HK-2 (cell line): ENCODE results near the gene NLRX1.
"Not testable (repeated sequence)": the region's sequence is repeated elsewhere in the genome, so short reads cannot be mapped to it uniquely, and the experiment has no call there.

Source experiments
- DNase-seq: peaks from one replicate; pipeline ENCODE4 v3.0.0-alpha.2; 2018; ENCODE audit not compliant: unreplicated experiment

Gene NLRX1

DNA sequence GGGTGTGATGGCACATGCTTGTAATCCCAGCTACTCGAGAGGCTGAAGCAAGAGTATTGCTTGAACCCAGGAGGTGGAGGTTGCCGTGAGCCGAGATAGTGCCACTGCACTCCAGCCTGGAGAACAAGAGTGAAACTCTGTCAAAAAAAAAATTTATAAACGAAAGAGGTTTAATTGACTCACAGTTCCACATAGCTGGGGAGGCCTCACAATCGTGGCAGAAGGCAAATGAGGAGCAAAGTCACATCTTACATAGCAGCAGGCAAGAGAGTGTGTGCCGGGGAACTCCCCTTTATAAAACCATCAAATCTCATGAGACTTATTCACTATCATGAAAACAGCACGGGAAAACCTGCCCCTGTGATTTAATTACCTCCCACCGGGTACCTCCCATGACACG lies 15.9 kb downstream of the NLRX1 start:
- not testable (repeated sequence) for DNase-seq

DNA sequence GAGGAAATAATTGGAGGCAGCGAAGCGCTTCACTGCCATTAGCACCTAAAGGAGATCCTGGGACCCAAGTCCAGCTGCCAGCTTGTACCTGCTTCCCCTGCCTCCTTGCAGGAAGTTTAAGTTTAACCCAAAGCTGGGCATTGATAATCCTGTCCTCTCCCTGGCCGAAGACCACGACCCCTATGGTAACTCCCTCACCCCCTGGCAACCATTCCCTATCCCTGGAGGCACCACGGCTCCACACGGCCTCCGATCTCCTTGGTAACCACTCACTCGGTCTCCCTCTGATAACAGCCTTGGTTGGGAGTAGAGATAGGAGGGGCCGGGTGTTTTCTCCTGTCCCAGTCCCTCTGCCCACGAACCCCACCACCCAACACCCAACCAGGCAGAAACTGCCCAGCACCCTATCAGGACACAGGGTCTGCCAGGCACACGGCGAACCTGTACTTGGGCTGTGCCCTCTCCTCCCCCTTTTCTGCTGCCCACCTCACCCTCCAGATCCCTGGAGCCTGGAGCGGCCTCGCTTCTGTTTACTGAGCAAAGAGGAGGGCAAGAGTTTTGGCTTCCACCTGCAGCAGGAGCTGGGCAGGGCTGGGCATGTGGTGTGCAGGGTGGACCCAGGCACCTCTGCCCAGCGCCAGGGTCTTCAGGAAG lies 17.6 kb downstream of the NLRX1 start:
- DNase-seq: no peak

DNA sequence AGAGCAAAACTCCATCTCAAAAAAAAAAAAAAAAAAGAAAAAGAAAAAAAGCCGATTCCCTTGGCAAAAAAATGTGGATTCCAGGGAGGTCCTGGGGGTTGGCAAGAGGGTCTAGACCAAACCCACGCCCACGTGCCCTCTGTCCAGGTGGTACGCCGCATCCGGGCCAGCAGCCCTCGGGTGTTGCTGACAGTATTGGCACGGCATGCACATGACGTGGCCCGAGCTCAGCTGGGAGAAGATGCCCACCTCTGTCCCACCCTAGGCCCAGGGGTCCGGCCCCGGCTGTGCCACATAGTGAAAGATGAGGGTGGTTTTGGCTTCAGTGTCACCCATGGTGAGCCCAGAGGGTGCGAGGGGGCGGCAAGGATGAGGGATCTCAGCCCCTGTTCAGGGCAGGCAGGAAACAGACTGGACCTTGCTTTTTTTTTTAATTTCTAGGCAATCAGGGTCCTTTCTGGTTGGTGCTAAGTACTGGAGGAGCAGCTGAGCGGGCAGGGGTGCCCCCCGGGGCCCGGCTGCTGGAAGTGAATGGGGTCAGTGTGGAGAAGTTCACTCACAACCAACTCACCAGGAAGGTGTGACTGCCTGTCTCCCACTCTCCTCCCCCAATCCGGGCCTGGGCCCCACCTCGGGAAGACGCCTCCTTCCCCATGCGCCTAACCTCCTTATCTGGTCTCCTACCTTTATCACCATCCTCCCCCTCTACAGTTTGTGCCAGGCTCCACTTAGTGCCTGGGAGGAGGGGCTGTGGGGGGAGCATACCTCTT lies 18.8 kb downstream of the NLRX1 start:
- no peak for DNase-seq

DNA sequence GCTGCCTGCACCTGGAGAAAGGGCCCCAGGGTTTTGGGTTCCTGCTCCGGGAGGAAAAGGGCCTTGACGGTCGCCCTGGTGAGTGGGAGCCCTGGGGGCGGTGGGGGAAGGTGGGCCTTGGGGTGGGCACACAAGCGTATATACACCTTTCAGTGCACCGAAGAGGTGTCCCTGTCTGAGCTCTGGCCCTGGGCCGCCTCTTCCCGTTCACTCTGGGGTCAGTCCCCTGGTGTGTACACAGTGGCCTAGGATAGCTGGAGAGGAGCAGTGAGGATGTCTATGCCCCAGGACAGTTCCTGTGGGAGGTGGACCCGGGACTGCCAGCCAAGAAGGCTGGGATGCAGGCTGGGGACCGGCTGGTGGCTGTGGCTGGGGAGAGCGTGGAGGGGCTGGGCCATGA lies 19.5 kb downstream of the NLRX1 start:
- DNase-seq: no peak

DNA sequence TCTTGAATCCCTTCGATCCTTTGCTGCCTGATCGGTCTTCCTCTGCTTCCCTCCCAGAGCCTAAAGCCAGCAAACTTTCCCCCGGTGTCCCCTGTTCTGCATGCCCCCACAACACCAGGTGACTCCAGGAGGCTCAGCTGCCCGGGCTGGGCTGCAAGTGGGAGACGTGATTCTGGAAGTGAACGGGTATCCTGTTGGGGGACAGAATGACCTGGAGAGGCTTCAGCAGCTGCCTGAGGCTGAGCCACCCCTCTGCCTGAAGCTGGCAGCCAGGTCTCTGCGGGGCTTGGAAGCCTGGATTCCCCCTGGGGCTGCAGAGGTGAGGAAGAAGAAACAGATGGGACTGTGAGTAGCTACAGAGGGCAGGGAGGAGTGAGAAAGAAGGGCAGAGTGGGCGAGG lies 20.4 kb downstream of the NLRX1 start:
- DNase-seq: no peak

DNA sequence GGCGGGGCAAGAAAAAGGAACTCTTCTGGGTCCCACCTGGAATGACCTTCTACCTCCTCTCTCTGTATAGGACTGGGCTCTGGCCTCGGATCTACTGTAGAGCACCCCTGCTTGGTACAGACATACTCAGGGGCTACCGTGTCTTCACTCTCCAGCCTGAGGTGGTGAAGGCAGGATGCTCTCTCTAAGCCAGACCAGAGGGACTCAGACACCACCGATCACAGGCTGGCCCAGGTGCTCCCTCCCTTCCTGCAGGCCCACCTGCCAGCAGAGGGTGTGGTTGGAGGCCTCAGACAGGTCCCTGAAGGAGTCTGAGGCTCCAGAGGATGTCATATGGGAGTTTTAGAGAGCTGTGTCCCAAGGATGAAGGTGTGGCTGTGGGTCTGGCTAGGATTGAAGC lies 20.9 kb downstream of the NLRX1 start:
- DNase-seq: no peak

DNA sequence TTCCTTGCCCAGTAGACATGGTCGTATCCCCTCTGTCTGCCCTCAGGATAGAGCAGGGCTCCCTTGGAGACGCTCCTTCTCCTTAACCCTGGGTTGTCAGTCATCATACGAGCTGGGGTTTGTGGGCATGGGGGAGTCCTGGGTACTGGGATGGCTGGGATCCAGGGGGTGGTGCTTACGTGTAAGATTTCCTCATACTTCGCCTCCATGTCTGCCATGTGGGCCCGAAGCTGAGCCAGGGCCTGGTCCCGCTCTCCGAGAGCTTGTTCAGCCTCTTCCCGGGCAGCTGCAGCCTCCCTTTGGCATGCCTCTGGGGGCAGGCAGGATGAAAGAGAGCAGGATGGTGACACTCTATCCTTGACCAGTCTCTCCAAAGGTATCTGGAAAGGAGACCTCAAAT lies 22.0 kb downstream of the NLRX1 start:
- DNase-seq: no peak

DNA sequence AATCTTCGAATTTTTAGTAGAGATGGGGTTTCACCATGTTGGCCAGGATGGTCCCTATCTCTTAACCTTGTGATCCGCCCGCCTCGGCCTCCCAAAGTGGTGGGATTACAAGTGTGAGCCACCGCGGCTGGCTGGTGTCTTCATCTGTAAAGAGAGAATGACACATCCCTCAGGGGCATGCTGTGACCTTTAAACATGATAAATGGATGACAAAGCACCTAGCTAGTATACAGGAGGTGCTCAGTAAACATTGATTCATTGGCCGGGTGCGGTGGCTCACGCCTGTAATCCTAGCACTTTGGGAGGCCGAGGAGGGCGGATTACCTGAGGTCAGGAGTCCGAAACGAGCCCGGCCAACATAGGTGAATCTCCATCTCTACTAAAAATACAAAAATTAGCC lies 22.7 kb downstream of the NLRX1 start:
- not testable (repeated sequence) for DNase-seq

DNA sequence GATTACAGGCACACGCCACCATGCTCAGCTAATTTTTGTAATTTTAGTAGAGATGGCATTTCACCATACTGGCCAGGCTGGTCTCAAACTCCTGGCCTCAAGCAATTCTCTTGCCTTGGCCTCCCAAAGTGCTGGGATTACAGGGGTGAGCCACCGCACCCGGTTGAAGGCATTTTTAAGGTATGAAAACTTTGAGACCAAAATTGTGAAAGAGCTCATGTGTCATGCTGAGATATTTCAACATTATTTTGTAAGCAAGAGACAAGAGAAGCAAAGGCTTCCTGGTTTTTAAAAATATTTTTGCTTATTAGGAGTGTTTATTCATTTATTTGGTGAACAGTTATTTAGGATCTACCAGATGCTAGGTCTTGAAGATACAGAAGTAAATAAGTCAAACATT lies 23.6 kb downstream of the NLRX1 start:
- no peak for DNase-seq

DNA sequence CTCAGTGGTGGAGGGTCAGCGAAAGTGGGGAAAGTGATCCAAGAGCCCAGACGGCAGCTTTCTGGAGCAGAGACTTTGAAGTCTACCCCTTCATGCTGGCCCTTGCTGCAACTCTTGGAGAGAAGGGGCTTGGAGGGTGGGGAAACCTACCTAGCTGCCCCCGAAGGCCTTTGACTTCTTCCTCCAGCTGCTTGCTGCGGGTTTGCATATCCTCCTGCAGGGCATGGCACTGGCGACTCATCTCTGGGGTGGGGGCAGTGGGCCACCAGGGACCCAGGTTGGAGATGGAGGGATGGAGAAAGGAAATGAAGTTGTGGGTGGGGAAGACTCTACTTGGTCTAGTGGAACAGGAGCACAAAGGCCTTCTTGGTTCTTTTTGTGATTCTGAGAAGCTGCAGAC lies 24.5 kb downstream of the NLRX1 start:
- DNase-seq: no peak

DNA sequence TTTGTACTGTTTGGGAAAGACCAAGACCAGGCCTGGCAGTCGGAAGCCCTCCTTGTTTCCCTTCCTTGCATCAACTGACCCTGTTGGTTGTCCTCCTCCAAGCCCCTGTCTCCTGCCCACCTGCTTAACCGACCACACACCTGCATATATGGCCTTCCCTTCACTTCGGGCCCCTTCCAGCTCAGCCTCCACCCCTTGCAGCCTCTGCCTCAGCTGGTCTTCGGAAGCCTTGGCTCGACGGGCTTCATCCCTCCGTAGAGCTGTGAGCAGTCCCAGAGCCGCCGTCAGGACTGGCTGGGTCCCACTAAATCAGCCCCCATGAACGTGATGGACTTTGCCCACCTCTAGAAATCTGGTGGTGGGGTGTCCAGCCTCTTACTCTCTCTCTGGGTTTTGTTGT lies 25.1 kb downstream of the NLRX1 start:
- no peak for DNase-seq

DNA sequence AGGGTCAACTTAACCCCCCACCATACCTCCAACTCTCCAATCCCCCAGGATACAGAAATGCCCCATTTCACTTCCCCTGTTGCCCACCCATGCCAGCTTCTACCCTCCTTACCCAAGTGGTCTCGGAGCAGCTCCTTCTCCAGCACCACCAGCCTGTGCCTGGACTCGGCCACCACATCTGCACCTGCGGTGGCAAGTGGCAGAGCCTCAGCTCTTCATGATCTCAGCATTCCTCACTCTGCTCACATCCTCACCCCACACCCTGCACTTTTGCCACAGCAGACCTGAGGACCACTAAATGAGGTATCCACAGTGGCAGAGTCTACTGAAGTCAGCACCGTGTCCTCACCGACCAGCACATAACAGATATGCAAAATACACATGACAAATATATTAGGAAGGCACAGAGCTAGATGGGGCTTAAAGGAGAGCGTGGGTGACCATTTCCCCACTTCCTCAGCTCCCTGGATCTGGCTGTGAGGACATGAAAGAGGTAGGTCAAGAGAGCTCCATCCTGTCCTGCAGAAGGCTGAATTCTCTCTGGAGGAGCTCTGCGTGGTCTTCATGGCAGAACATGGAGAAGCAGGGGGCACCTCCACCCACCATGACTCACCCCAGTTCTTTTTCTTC lies 26.4 kb downstream of the NLRX1 start:
- no peak for DNase-seq

DNA sequence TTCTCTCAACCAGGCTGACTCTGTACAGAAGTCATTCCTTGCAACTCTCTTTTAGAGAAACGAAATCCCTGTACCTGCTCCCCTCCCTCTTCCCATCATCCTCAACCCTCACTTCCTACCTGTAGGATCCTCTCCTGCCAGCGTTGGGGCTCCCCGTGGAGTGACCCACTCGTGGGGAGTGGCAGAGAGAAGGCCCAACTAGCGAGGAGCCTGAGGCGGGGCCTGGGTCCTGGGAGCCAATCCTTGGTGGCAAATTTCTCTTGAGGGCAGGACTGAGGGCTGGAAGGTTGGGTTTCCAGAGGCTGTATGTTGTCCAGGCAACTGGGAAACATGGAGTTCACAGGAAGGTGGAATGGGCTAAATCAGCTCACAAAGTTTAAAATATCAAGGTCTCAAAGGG lies 27.2 kb downstream of the NLRX1 start:
- no peak for DNase-seq

DNA sequence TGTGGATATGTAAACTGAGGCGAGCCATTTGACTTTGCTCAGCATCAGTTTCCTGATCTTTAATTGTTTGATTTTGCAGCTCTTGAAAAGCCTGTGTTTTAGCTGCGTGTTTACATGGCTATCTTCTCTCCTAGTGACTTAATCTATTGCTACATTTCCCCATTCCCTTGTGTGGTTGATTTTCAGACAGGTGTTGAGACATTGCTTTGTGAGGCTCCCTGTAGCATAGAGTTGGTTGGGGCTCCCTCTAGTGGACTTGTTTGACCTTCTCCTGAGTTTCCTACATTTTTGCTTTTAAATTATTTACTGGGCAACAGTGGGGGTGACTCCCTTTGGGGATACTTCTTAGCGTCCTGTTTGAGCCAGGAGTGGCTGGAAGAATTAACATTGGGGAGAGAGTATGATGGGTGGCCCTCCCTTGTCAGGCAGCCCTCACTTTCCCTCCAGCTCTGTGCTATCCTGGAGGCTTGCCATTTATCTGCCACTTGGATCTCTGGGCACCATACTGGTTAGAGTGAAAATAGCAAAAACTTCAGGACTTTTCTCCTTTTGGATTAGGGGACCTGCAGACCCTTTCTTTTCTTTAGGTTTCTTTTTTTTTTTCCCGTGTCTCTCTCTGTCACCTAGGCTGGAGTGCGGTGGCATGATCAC lies 28.4 kb downstream of the NLRX1 start:
- DNase-seq: peak; percentile 47

DNA sequence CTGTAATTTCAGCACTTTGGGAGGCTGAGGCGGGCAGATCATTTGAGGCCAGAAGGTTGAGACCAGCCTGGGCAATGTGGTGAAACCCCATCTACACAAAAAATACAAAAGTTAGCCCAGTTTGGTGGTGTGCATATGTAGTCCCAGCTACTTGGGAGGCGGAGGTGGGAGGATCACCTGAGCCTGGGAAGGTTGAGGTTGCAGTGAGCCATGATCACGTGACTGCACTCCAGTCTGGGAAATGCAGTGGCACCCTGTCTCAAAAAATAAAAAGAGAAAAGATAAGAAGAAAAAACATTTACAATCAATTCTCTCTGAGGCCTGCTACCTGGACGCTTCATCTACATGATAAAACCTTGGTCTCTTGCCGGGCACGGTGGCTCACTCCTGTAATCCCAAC lies 30.4 kb downstream of the NLRX1 start:
- DNase-seq: no peak

DNA sequence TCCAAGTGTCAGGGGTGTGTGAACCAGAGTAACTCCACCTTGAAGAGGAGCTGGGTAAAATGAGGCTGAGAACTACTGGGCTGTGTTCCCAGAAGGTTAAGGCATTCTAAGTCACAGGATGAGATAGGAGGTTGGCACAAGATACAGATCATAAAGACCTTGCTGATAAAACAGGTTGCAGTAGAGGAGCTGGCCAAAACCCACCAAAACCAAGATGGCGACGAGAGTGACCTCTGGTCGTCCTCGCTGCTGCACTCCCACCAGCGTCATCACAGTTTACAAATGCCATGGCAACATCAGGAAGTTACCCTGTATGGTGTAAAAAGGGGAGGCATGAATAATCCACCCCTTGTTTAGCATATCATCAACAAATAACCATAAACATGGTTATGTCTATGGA lies 32.7 kb downstream of the NLRX1 start:
- DNase-seq: not testable (repeated sequence)

DNA sequence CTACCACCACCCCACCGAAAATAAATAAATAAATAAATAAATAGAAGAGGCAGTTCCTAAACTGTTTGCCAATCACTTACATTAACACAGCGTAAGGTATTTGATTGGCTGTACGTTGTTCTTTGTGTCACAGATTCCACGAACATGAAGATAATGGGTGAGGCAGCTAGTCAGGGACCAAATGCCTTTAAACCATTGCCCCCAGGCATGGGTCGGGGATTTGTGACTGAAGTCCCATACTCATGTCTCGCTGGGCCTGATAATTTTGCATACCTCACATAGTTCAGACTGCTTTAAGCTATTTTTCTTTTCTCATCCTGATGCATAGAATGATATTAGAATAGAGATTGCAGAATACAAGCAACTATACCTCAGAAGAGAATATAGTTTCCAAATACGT lies 34.0 kb downstream of the NLRX1 start:
- DNase-seq: no peak

DNA sequence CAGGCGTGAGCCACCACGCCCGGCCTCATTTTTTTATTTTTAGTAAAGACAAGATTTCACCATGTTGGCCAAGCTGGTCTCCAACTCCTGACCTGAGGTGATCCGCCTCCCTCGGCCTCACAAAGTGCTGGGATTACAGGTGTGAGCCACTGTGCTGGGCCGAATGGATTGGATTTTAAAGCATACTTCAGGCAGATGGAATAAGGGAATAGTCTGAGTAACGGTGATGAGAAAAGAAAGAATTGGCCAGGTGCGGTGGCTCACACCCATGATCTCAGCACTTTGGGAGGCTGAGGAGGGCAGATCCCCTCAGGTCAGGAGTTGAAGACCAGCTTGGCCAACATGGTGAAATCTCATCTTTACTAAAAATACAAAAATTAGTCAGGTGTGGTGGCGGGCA lies 35.5 kb downstream of the NLRX1 start:
- no peak for DNase-seq

DNA sequence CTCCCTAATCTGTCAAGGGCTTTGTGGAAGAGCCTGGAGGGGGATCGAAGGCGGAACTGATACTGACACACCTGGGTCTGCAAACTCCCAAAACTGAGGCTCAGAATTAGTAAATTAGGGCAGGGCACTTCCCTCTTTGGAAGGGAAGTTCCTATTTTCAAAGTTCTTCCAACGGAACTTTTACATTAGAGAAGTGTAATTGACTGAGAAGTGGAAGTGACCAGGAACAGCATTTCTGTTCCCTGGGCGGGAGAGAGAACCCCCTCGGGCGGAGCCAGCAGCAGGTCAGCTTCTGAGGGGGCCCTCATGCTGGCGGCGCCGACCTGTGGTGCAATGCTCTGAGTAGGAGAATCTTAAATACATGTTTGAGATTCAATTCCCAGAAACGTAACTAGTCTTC lies 36.6 kb downstream of the NLRX1 start:
- DNase-seq: no peak

DNA sequence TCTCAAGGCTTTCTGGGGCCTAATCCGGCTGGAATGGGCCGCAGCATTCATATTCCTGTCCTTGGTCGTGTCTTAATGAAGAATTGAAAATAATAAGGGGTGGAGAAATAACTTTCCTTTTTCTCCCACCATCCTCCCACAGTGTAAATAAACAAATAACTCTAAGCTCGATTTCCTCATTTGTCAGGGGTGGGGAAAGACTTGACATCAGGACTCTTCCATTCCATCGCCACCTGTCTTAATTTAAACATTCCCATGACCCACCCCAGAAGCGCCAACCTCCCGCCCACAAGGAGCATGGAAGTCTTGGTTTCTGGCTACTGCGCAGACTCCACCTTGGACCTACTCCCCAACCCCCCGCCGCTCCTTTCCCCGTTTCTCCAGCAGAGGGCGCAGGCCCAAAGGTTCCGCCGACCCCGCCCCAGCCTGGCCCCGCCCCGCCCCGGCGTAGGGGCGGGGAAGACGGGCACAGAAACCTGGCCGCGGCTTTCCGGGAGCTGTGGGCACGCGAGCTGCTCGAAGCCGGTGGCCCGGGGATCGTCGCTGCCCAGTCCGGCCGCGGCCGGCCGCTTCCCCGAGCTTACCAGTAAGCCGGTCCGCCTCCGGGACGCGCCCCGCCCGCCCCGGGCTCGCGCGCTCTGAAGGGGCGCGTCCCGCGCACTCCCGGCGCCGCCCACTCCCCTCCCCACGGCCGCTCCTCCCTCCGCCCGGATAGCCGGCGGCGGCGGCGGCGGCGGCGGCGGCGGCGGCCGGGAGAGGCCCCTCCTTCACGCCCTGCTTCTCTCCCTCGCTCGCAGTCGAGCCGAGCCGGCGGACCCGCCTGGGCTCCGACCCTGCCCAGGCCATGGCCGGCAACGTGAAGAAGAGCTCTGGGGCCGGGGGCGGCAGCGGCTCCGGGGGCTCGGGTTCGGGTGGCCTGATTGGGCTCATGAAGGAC lies 37.3 kb downstream of the NLRX1 start, which contains the start of gene CBL:
Gene CBL, plus strand, starts transcription at position 766 of the 937 bp plus-strand sequence. Its CDS starts 79 bp downstream, at position 845.
- peak; percentile 94 for DNase-seq
